GM15510 (cell line): Measurements from ENCODE around the gene ZNHIT3.

ENCODE experiments used
- POLR2A ChIP-seq: IDR thresholded peaks from 3 replicates; pipeline ENCODE4 v1.6.1; 2011; ENCODE audit warnings: borderline replicate concordance; ENCODE audit not compliant: insufficient read length; ENCODE audit errors: extremely low read depth

The ZNHIT3 gene

GRCh38 chr17:36505171-36505570 is 18.7 kb downstream of the ZNHIT3 start:
- no peak for TF ChIP-seq POLR2A

- TF ChIP-seq POLR2A: no peak
Observed at GRCh38 chr17:36506249-36506826, 19.9 kb downstream of the ZNHIT3 start.

- no peak for TF ChIP-seq POLR2A
Observed at GRCh38 chr17:36506831-36507230, 20.4 kb downstream of the ZNHIT3 start.

GRCh38 chr17:36507266-36507665 is 20.8 kb downstream of the ZNHIT3 start:
- no peak for TF ChIP-seq POLR2A

GRCh38 chr17:36509272-36509985 is 22.9 kb downstream of the ZNHIT3 start:
- no peak for TF ChIP-seq POLR2A

- TF ChIP-seq POLR2A: no peak
Observed at GRCh38 chr17:36510636-36511035, 24.2 kb downstream of the ZNHIT3 start.

GRCh38 chr17:36511216-36511615 is 24.7 kb downstream of the ZNHIT3 start:
- TF ChIP-seq POLR2A: no peak

GRCh38 chr17:36512641-36513040 is 26.2 kb downstream of the ZNHIT3 start:
- TF ChIP-seq POLR2A: no peak

- TF ChIP-seq POLR2A: no peak
Observed at GRCh38 chr17:36514856-36515255, 28.4 kb downstream of the ZNHIT3 start.

- TF ChIP-seq POLR2A: no peak
Observed at GRCh38 chr17:36515837-36516236, 29.4 kb downstream of the ZNHIT3 start.

- no peak for TF ChIP-seq POLR2A
Observed at GRCh38 chr17:36523113-36523512, 36.6 kb downstream of the ZNHIT3 start.

- TF ChIP-seq POLR2A: no peak
Observed at GRCh38 chr17:36524428-36524876, 38.0 kb downstream of the ZNHIT3 start.

- no peak for TF ChIP-seq POLR2A
Observed at GRCh38 chr17:36525113-36525512, 38.6 kb downstream of the ZNHIT3 start.

GRCh38 chr17:36525888-36526287 is 39.4 kb downstream of the ZNHIT3 start:
- TF ChIP-seq POLR2A: no peak

GRCh38 chr17:36527621-36528250 is 41.3 kb downstream of the ZNHIT3 start:
- TF ChIP-seq POLR2A: no peak

GRCh38 chr17:36529121-36529520 is 42.6 kb downstream of the ZNHIT3 start:
- no peak for TF ChIP-seq POLR2A
